SK-N-SH (cell line): ENCODE data around the gene FBXO40. TPM values are rescaled to one million over a fixed set of nuclear protein-coding genes. Genes with fewer than 3 reads are reported as not detected.

Source experiments
- CTCF ChIA-PET: fragments of 300-600, 350-600 bp; formaldehyde crosslinking; extraction: SDS; loops from one replicate; lab custom pipeline; 2021; lab: Yijun Ruan, JAX
- POLR2A ChIA-PET: fragments of 350-600 bp; sonication (Branson Sonifier 250); formaldehyde crosslinking; extraction: SDS; loops from one replicate; lab custom pipeline; 2020; ENCODE audit warnings: antibody characterized with exemption, inconsistent platforms; lab: Yijun Ruan, JAX
- DNase-seq: peaks from one replicate; pipeline ENCODE4 v3.0.0; 2012
- H2AFZ ChIP-seq: fragments of 200-600 bp; sonication (generic); 2 replicates; pipeline ENCODE4 v1.8.1; 2016; ENCODE audit warnings: antibody characterized with exemption, mild to moderate bottlenecking, low read depth
- H3F3A ChIP-seq: fragments of 200-600 bp; sonication (generic); replicated peaks from 2 replicates; pipeline ENCODE3; 2016; ENCODE audit warnings: antibody characterized with exemption, mild to moderate bottlenecking; ENCODE audit not compliant: insufficient read depth
- H3K27ac ChIP-seq, 2 experiments: fragments of 200-500 bp in 1 of 2; fragments of 200-600 bp in 1 of 2; sonication (Bioruptor generic) in 1 of 2; sonication (generic), shearing (Covaris generic) in 1 of 2; 2 replicates each; pipeline versions ENCODE4 v1.5.1 to v1.6.1; 2014 to 2016; ENCODE audit warnings: low read depth in 2 of 2, inconsistent platforms in 1 of 2, low read length in 1 of 2, mild to moderate bottlenecking in 1 of 2, mixed read lengths in 1 of 2
- H3K27me3 ChIP-seq: fragments of 200-600 bp; sonication (generic), shearing (Covaris generic); 2 replicates; pipeline ENCODE4 v1.6.1; 2016; ENCODE audit warnings: mixed run types; ENCODE audit not compliant: insufficient read depth
- H3K36me3 ChIP-seq, 2 experiments: fragments of 200-500 bp in 1 of 2; fragments of 200-600 bp in 1 of 2; sonication (Bioruptor generic) in 1 of 2; sonication (generic) in 1 of 2; replicated peaks in 1 of 2; 2 replicates each; pipeline versions ENCODE3 to v1.5.1; 2014 to 2016; ENCODE audit warnings: low read length in 1 of 2, mild to moderate bottlenecking in 1 of 2; ENCODE audit not compliant: insufficient read depth in 2 of 2, control insufficient read depth in 1 of 2
- H3K4me1 ChIP-seq, 2 experiments: fragments of 200-500 bp in 1 of 2; fragments of 200-600 bp in 1 of 2; sonication (Bioruptor generic) in 1 of 2; sonication (generic), shearing (Covaris generic) in 1 of 2; 2 replicates each; pipeline versions ENCODE4 v1.5.1 to v1.6.1; 2014 to 2016; ENCODE audit warnings: low read depth in 1 of 2, low read length in 1 of 2, mixed run types in 1 of 2; ENCODE audit not compliant: insufficient read depth in 2 of 2, control insufficient read depth in 1 of 2
- H3K4me2 ChIP-seq: fragments of 200-600 bp; sonication (generic), shearing (Covaris generic); 2 replicates; pipeline ENCODE4 v1.6.1; 2017; ENCODE audit warnings: mixed run types
- H3K4me3 ChIP-seq, 2 experiments: fragments of 200-500 bp in 1 of 2; fragments of 200-600 bp in 1 of 2; sonication (Bioruptor generic) in 1 of 2; sonication (generic), shearing (Covaris generic) in 1 of 2; 2 replicates each; pipeline versions ENCODE4 v1.5.1 to v1.8.1; 2014 to 2016; ENCODE audit warnings: low read depth in 2 of 2, inconsistent platforms in 1 of 2, low read length in 1 of 2, mild to moderate bottlenecking in 1 of 2, mixed read lengths in 1 of 2, moderate library complexity in 1 of 2
- H3K79me2 ChIP-seq: fragments of 200-600 bp; sonication (generic); 2 replicates; pipeline ENCODE4 v1.8.1; 2017; ENCODE audit warnings: mild to moderate bottlenecking; ENCODE audit not compliant: insufficient read depth
- H3K9ac ChIP-seq: fragments of 200-600 bp; sonication (generic); 2 replicates; pipeline ENCODE4 v1.6.1; 2017; ENCODE audit warnings: mixed run types
- H3K9me2 ChIP-seq: fragments of 200-600 bp; sonication (generic); 2 replicates; pipeline ENCODE4 v1.6.1; 2017; ENCODE audit warnings: mixed run types
- H3K9me3 ChIP-seq: fragments of 200-600 bp; sonication (generic); 2 replicates; pipeline ENCODE4 v1.6.1; 2017; ENCODE audit warnings: mixed run types, mild to moderate bottlenecking, moderate library complexity
- H4K20me1 ChIP-seq: fragments of 200-600 bp; sonication (generic); 2 replicates; pipeline ENCODE4 v1.6.1; 2017; ENCODE audit warnings: mild to moderate bottlenecking, mixed run types; ENCODE audit not compliant: insufficient read depth
- CHD2 ChIP-seq: fragments of 150-350 bp; IDR thresholded peaks from 2 replicates; pipeline ENCODE4 v1.6.1; 2018; ENCODE audit warnings: low read length; ENCODE audit not compliant: partially characterized antibody
- ELF1 ChIP-seq: IDR thresholded peaks from 2 replicates; pipeline ENCODE4 v1.4.0; 2012
- EZH2phosphoT487 ChIP-seq: fragments of 200-600 bp; sonication (generic); IDR thresholded peaks from 2 replicates; pipeline ENCODE4 v1.6.1; 2017; ENCODE audit warnings: low read depth, mixed run types, mild to moderate bottlenecking, antibody characterized with exemption, moderate library complexity, borderline replicate concordance
- FOSL2 ChIP-seq: IDR thresholded peaks from 2 replicates; pipeline ENCODE4 v1.4.0; 2012; ENCODE audit warnings: low read depth, mild to moderate bottlenecking, moderate library complexity, borderline replicate concordance
- FOXM1 ChIP-seq: IDR thresholded peaks from 2 replicates; pipeline ENCODE4 v1.4.0; 2012; ENCODE audit warnings: low read depth, mild to moderate bottlenecking
- GABPA ChIP-seq: IDR thresholded peaks from 2 replicates; pipeline ENCODE4 v1.4.0; 2012; ENCODE audit warnings: low read depth, mild to moderate bottlenecking
- IRF3 ChIP-seq: fragments of 150-350 bp; IDR thresholded peaks from 2 replicates; pipeline ENCODE4 v1.6.1; 2016; ENCODE audit warnings: mild to moderate bottlenecking, low read depth, low read length
- MEF2A ChIP-seq: IDR thresholded peaks from 2 replicates; pipeline ENCODE4 v1.4.0; 2012; ENCODE audit warnings: low read depth, borderline replicate concordance
- MXI1 ChIP-seq: IDR thresholded peaks from 2 replicates; pipeline ENCODE4 v1.6.1; 2012; ENCODE audit warnings: mild to moderate bottlenecking, low read depth, low read length, improper control_type of control experiment
- NFIC ChIP-seq: IDR thresholded peaks from 2 replicates; pipeline ENCODE4 v1.4.0; 2012; ENCODE audit warnings: borderline replicate concordance
- NRF1 ChIP-seq: IDR thresholded peaks from 2 replicates; pipeline ENCODE4 v1.6.1; 2012; ENCODE audit warnings: low read depth, mild to moderate bottlenecking, low read length
- PBX3 ChIP-seq: IDR thresholded peaks from 2 replicates; pipeline ENCODE4; 2012
- POLR2AphosphoS5 ChIP-seq: IDR thresholded peaks from 2 replicates; pipeline ENCODE4 v1.6.1; 2012; ENCODE audit warnings: low read depth, low read length
- RCOR1 ChIP-seq: fragments of 150-350 bp; IDR thresholded peaks from 2 replicates; pipeline ENCODE4 v1.6.1; 2017; ENCODE audit warnings: antibody characterized with exemption, low read length
- REST ChIP-seq: IDR thresholded peaks from 2 replicates; pipeline ENCODE4 v1.6.1; 2012; ENCODE audit warnings: mild to moderate bottlenecking, low read depth, low read length, moderate library complexity
- SIN3A ChIP-seq: IDR thresholded peaks from 2 replicates; pipeline ENCODE4 v1.6.1; 2012; ENCODE audit warnings: low read depth, mild to moderate bottlenecking, low read length, moderate library complexity, borderline replicate concordance
- TCF12 ChIP-seq: IDR thresholded peaks from 2 replicates; pipeline ENCODE4 v1.4.0; 2012
- USF1 ChIP-seq: IDR thresholded peaks from 2 replicates; pipeline ENCODE4 v1.4.0; 2012; ENCODE audit warnings: low read depth, borderline replicate concordance
- USF2 ChIP-seq: fragments of 150-350 bp; IDR thresholded peaks from 2 replicates; pipeline ENCODE4 v1.6.1; 2017; ENCODE audit warnings: antibody characterized with exemption, low read length, low read depth, borderline replicate concordance
- WGBS: methylation state at CpG from one replicate; pipeline ENCODE4 v1.1.6; 2017; ENCODE audit warnings: low lambda C conversion rate; 5-methylcytosine and 5-hydroxymethylcytosine counted together
- polyA plus RNA-seq, 3 experiments: library from polyadenylated mRNA; depleted of rRNA; stranded (reverse); fragments of >200 nt; gene quantifications; 2 replicates each; pipeline ENCODE4 v1.2.3, GENCODE V29; 2012

The FBXO40 gene
- polyA plus RNA-seq, 1 of the 3 experiments (the other 2 are of a cell fraction) = not detected

- TF ChIP-seq NRF1 = no peak
- no peak for TF ChIP-seq ELF1
- no peak for TF ChIP-seq FOSL2
- TF ChIP-seq USF2 = no peak
- no peak for TF ChIP-seq GABPA
- no peak for TF ChIP-seq POLR2AphosphoS5
- no peak for TF ChIP-seq PBX3
- no peak for TF ChIP-seq EZH2phosphoT487
- TF ChIP-seq, all 33 proteins: peak for 0
- H2AFZ ChIP-seq = no peak overlapping the region
- H3K27ac ChIP-seq = no peak overlapping the region
- H3K4me1 ChIP-seq = no peaks in the 10 kb centered on the region
- H3K9me3 ChIP-seq = no peaks in the 10 kb centered on the region
- H3K9ac ChIP-seq = no peak overlapping the region
- no peaks in the 10 kb centered on the region for H3K36me3 ChIP-seq
- DNase-seq = no peak
- H3K9me2 ChIP-seq = no peaks in the 10 kb centered on the region
- H3K27me3 ChIP-seq = no peaks in the 10 kb centered on the region
- H3K4me3 ChIP-seq = no peak overlapping the region
- no peaks in the 10 kb centered on the region for H4K20me1 ChIP-seq
- H3K79me2 ChIP-seq = no peaks in the 10 kb centered on the region
- ChIA-PET CTCF (interaction anchor here (1.1 kb wide), 1 partner anchor 32 kb away, joined by 3 read pairs; no protein-coding TSS in a partner anchor), POLR2A (no interaction called here)
- H3F3A ChIP-seq = no peaks in the 10 kb centered on the region
- H3K4me2 ChIP-seq = no peak overlapping the region
- 53% methylated on average over 6 of the region's 6 CpGs for WGBS
Observed at GRCh38 chr3:121648219-121648958, 55.2 kb downstream of the FBXO40 start.

GRCh38 chr3:121649645-121650044, 56.5 kb downstream of the FBXO40 start:
- H3K27me3 ChIP-seq = no peaks in the 10 kb centered on the region
- no peaks in the 10 kb centered on the region for H3K9me3 ChIP-seq
- no peak overlapping the region for H3K4me2 ChIP-seq
- ChIA-PET POLR2A (no interaction called here), CTCF (no interaction called here)
- H3K36me3 ChIP-seq = no peaks in the 10 kb centered on the region
- H3K27ac ChIP-seq = no peak overlapping the region
- no peak overlapping the region for H2AFZ ChIP-seq
- H3K4me3 ChIP-seq = no peak overlapping the region
- no peak for DNase-seq
- no peaks in the 10 kb centered on the region for H4K20me1 ChIP-seq
- H3F3A ChIP-seq = no peaks in the 10 kb centered on the region
- no peak overlapping the region for H3K9ac ChIP-seq
- H3K4me1 ChIP-seq = no peaks in the 10 kb centered on the region
- no peaks in the 10 kb centered on the region for H3K79me2 ChIP-seq
- H3K9me2 ChIP-seq = no peaks in the 10 kb centered on the region
- TF ChIP-seq CHD2 (no peak), SIN3A (no peak), MXI1 (no peak), USF1 (no peak), PBX3 (no peak), IRF3 (no peak), ELF1 (no peak), TCF12 (no peak), POLR2AphosphoS5 (no peak), FOXM1 (no peak), MEF2A (no peak), RCOR1 (no peak), FOSL2 (no peak), NFIC (no peak), REST (no peak)
